NB4 (cell line): ENCODE data around the gene GAB2.

ENCODE experiments used
- CTCF ChIP-seq: IDR thresholded peaks from one replicate; pipeline ENCODE4 v1.5.1; 2012; ENCODE audit warnings: low read depth, low read length
- MAX ChIP-seq: IDR thresholded peaks from 2 replicates; pipeline ENCODE4 v1.6.1; 2011; ENCODE audit warnings: low read depth, low read length
- MYC ChIP-seq: IDR thresholded peaks from 2 replicates; pipeline ENCODE4 v1.6.1; 2011; ENCODE audit warnings: low read depth, low read length
- POLR2A ChIP-seq: IDR thresholded peaks from 2 replicates; pipeline ENCODE4 v1.6.1; 2011; ENCODE audit warnings: mild to moderate bottlenecking; ENCODE audit not compliant: insufficient read length; ENCODE audit errors: extremely low read depth

- TF ChIP-seq CTCF, result no peak
- no peak for TF ChIP-seq POLR2A
- TF ChIP-seq MAX, result no peak
- TF ChIP-seq MYC, result no peak
Measured at GRCh38 chr11:78223320-78223954, 194.2 kb downstream of the GAB2 start.
